Left ventricle myocardium superior (tissue), 1 donor: Measurements from ENCODE around the gene KREMEN1. TPM values are rescaled to one million over a fixed set of nuclear protein-coding genes. Genes with fewer than 3 reads are reported as not detected.

Source experiments
- ATAC-seq: fragments of 200-7000 bp; cut with Tn5 transposase; one replicate; pipeline ENCODE4 v1.9.1; 2020; ENCODE audit warnings: mild to moderate bottlenecking, moderate library complexity
- DNase-seq: peaks from one replicate; pipeline ENCODE4 v3.0.0-alpha.2; 2020
- intact Hi-C: fragments of 100-400 bp; cut with micrococcal nuclease; formaldehyde crosslinking; loops from one replicate; pipeline ENCODE4 v1.11.0; 2022
- total RNA-seq: library from RNA; stranded (reverse); fragmentation: NEBNext Ultra II Directional; extraction: Animal tissue kit (Norgen Biotek cat#: 25700); gene quantifications from one replicate; pipeline ENCODE4 v1.2.1, GENCODE V29; 2021
- donor health status: DM: no; HTN: yes; CAD: no; lungs with severe emphysema.

KREMEN1 gene
- total RNA-seq, 1 donor from 2014 or later: 68.2 TPM

- DNase-seq (no peak), ATAC-seq (peak; percentile 73)
- intact Hi-C loops: no loop called here
Observed at GRCh38 chr22:29093501-29094300, 20.9 kb downstream of the KREMEN1 start.

DNA sequence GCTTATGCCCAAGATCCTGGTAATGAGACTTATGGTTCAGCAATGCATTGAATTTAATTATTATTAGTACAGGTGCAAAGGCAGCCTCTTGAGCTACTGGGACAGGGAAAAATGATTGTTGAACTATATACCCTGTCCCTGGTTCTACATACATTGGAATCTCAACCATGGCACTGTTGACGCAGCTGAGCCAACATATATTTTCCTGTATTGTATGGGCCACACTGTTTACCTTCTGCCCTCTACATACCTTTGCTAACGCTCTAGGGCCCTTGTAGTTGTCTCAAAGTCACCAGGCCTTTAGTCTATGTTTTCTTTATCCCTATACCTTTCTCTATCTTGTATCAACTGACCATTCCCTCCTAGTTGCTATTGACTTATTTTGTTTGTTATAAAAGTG lies 22.6 kb downstream of the KREMEN1 start:
- intact Hi-C loops: no loop called here
- ATAC-seq: no peak
- no peak for DNase-seq

- intact Hi-C loops: no loop called here
- DNase-seq: peak; percentile 57
- peak; percentile 81 for ATAC-seq
Observed at GRCh38 chr22:29096736-29097669, 24.2 kb downstream of the KREMEN1 start.

GRCh38 chr22:29098296-29098695 lies 25.5 kb downstream of the KREMEN1 start:
- DNase-seq: no peak
- ATAC-seq: no peak
- intact Hi-C loops: no loop called here

DNA sequence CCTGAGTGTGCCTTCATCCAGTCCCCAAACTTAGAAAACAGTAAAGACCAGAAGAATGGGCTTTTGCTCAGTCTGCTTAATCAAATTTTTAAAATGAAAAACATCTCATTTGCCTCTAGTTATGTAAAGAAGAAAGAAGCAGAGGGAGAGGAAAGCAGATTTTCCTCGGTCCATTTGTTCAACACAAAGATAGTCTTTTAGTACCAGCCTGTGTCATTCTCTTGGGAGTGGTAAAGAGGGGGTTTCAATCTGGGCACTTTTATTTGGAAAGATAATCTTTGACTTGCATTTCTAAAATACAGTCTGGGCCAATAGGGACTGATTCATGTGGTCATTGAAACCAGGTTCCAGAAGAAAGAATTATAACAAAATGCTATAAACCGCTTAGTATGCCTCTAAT lies 29.5 kb downstream of the KREMEN1 start:
- DNase-seq (no peak), ATAC-seq (no peak)
- intact Hi-C loops: no loop called here

DNA sequence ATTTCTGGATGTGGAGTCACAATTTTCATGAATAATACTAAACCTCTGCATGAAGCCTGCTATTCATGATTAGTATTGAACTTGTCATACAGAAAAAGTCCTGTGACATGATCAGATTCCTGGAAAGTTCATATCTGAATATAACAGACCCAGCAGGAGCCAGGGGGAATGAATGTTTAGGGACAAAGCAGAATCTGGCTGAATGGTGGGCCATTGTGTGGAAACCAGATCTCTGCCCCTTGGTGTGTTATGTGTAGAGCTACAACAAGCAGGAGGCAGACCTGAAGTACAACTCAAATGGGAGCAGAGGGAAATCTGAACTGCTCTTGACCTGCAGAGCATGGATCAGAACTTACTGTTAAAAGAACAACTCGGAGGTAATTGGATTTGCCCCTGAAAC lies 30.3 kb downstream of the KREMEN1 start:
- intact Hi-C loops: no loop called here
- DNase-seq (no peak), ATAC-seq (no peak)

GRCh38 chr22:29105468-29105867 lies 32.6 kb downstream of the KREMEN1 start:
- ATAC-seq: no peak
- no peak for DNase-seq
- intact Hi-C loops: no loop called here

DNA sequence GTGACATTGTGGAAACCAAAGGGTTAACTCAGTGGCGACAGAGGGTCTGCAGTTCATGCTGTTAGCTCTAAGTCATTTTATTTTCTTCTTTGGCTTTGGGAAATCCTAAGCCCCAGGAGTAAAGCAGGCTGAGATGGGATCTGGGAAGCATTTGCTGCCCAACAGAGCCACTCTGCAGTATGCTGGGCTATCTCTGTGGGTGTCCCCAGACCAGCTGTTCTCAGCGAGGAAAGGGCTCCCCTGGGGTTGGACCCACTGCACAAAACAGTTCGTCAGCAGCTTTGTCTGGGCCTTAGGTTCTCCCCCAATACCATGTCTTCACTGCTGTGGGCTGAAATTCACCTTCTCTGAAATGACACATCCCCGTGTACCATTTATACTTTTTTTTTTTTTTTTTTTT lies 34.0 kb downstream of the KREMEN1 start:
- intact Hi-C loops: no loop called here
- ATAC-seq: peak; percentile 25
- DNase-seq: no peak

GRCh38 chr22:29108137-29108536 lies 35.3 kb downstream of the KREMEN1 start:
- no peak for ATAC-seq
- no peak for DNase-seq
- intact Hi-C loops: no loop called here

- ATAC-seq: peak; percentile 60
- no peak for DNase-seq
- intact Hi-C loops: no loop called here
Observed at GRCh38 chr22:29109822-29110221, 37.0 kb downstream of the KREMEN1 start.

GRCh38 chr22:29110946-29111345 lies 38.1 kb downstream of the KREMEN1 start:
- intact Hi-C loops: no loop called here
- no peak for DNase-seq
- ATAC-seq: no peak

GRCh38 chr22:29112121-29112520 lies 39.3 kb downstream of the KREMEN1 start:
- ATAC-seq: no peak
- DNase-seq: no peak
- intact Hi-C loops: no loop called here

DNA sequence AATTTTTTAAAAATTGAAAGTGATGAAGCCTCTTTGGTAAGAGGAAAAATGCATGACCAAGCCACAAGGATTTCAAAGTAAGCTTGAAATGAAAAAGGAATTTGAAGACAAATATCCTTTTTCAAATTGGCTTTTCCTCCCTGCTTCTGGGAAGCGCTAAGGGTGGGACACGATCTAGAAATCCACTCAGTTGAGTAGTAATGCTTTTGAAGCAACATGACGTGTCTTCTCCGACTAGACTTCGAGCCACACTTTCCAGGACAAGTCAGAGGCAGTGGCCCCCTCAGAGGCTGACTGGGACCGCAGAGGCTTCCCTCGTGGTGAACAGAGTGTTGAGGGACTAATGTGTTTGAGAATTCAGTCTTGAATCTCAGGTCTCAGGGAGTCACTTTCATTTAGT lies 39.8 kb downstream of the KREMEN1 start:
- no peak for ATAC-seq
- intact Hi-C loops: no loop called here
- no peak for DNase-seq

DNA sequence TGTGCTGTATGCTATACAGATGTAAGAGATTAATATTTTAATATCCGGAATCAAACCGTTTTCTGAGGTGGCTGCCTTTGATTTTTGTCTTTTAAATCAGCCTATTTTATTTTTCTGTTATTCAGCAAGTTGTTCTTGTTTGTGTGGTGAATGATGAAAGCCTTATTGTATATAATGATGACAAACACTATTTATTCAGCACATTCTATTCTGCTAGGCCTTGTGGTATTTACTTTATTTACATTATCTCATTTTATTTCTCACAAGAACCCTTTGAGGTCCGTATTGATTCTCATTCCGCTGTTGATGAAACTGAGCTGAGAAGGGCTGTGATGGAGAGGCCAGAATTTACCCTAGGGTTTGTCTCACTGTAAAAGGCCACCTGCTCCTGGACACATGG lies 40.5 kb downstream of the KREMEN1 start:
- intact Hi-C loops: no loop called here
- no peak for ATAC-seq

GRCh38 chr22:29114392-29114791 lies 41.6 kb downstream of the KREMEN1 start:
- ATAC-seq (no peak), DNase-seq (no peak)
- intact Hi-C loops: no loop called here

More for the DNA sequence above, 40.5 kb downstream of the KREMEN1 start:
- no peak for DNase-seq

DNA sequence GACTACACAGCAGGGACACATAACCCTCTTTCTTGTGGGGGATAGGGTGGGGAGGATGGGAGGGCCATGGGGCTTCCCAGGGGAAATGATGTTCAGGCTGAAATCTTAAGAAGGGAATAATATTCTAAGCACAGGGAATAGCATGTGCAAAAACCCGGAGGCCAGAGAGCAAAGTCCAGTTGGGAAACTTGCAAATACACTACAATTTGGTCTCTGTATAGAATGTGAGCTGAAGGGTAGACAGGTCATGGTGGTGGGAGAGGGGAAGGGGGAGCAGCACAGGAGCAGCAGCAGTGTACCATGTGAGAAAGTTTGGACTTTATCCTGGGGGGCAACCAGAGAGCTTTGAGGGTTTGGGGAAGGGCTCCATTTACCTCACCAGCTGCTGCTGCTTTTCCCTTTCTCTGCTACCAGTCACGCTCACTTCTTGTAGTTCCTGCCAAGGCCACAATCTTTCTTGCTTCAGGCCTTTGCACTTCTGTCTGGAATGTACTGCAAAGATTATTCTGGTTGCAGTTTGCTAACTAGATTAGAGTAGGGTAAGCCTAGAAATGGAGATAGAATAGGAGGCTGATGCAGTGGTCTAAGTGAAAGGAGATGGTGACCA lies 43.0 kb downstream of the KREMEN1 start:
- no peak for DNase-seq
- intact Hi-C loops: no loop called here
- peak; percentile 72 for ATAC-seq

DNA sequence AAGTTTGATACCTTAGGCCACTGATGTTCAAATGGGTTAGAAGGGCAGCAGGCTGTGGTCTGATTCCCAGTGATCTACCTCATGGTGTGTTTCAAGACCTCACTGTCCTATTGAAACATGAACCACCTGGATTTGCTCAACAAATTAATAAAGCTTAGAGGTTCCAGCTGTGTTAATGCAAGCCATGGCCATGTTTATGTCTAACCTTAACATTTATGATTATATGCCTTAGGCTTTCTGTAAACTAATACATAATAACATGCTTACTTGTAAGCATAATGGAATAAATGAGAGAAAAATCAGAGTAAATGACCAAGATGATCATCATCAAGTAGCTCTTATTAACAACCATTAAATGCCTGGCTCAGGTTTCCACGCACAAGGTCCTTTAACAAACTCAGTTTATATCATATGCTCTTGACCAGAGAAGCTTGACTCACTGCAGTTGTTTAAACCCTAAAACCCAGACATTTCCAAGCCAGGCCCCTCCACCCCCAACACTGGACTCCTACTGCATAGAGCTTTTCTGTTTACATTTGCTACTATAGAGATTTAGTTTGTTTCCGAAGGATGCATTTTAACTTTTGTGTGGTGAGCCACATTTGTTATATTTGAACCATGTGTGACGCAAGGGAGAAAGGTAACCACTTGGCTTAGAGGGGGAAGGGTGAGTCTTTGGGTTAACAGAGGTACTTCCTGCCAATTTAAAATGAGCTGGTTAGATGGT lies 43.7 kb downstream of the KREMEN1 start:
- no peak for DNase-seq
- intact Hi-C loops: no loop called here
- no peak for ATAC-seq

- no peak for DNase-seq
- peak; percentile 34 for ATAC-seq
- intact Hi-C loops: no loop called here
Observed at GRCh38 chr22:29117799-29118477, 45.1 kb downstream of the KREMEN1 start.
